HCT116 (cell line): Measurements from ENCODE around the gene MAP3K21. TPM values are rescaled to one million over a fixed set of nuclear protein-coding genes. Genes with fewer than 3 reads are reported as not detected.

Experiments
- ATAC-seq: fragments of 200-7000 bp; cut with Tn5 transposase; 2 replicates; pipeline ENCODE4 v1.9.1; 2020; ENCODE audit warnings: mild to moderate bottlenecking, moderate library complexity
- BruUV-seq: library from RNA; stranded (reverse); fragments of 400-500 nt; replicated peaks from 2 replicates; lab custom pipeline; 2021; lab: Mats Ljungman, UMichigan
- CTCF ChIA-PET: fragments of 300-600 bp; sonication (Branson Sonifier 250); formaldehyde crosslinking; loops from one replicate; lab custom pipeline; 2021; ENCODE audit warnings: antibody characterized with exemption; lab: Charles Lee
- POLR2A ChIA-PET: fragments of 300-600, 350-600 bp; sonication (Branson Sonifier 250); formaldehyde crosslinking; loops from one replicate; lab custom pipeline; 2021; ENCODE audit warnings: antibody characterized with exemption; lab: Charles Lee
- RAD21 ChIA-PET, 2 experiments: fragments of 300-600 bp; sonication (Branson Sonifier 250); formaldehyde crosslinking; loops; one replicate each; lab custom pipeline; 2023; ENCODE audit warnings: low total read pairs in 2 of 2; ENCODE audit not compliant: uncharacterized antibody in 2 of 2, unreplicated experiment in 2 of 2, low non-redundant PET in 1 of 2; lab: Charles Lee
- DNase-seq: peaks from one replicate; pipeline ENCODE4 v3.0.0-alpha.2; 2010; ENCODE audit warnings: low read depth, low spot score
- H2AFZ ChIP-seq: fragments of 200-600 bp; shearing (Covaris generic), sonication (generic); 2 replicates; pipeline ENCODE4 v1.6.1; 2017; ENCODE audit warnings: low read depth, mixed run types, mixed read lengths, antibody characterized with exemption, low read length; ENCODE audit not compliant: poor library complexity, severe bottlenecking
- H3K27ac ChIP-seq: 2 replicates; pipeline ENCODE4 v1.5.1; 2012; ENCODE audit warnings: low read depth, low read length
- H3K27me3 ChIP-seq: fragments of 200-600 bp; sonication (generic); 2 replicates; pipeline ENCODE4 v1.6.1; 2016; ENCODE audit warnings: mixed run types, low read length, mixed read lengths; ENCODE audit not compliant: insufficient read depth
- H3K36me3 ChIP-seq, 2 experiments: fragments of 200-500 bp in 1 of 2; fragments of 200-600 bp in 1 of 2; sonication (Bioruptor generic) in 1 of 2; sonication (generic) in 1 of 2; 2 replicates each; pipeline versions ENCODE4 v1.5.1 to v1.6.1; 2014 to 2016; ENCODE audit warnings: low read length in 2 of 2, inconsistent platforms in 1 of 2, mixed read lengths in 1 of 2, mixed run types in 1 of 2; ENCODE audit not compliant: insufficient read depth in 2 of 2, control insufficient read depth in 1 of 2
- H3K4me1 ChIP-seq, 2 experiments: fragments of 200-600 bp in 1 of 2; sonication (generic) in 1 of 2; 2 replicates each; pipeline versions ENCODE4 v1.5.1 to v1.6.1; 2012 to 2017; ENCODE audit warnings: low read length in 2 of 2, inconsistent platforms in 1 of 2, mild to moderate bottlenecking in 1 of 2, mixed read lengths in 1 of 2, mixed run types in 1 of 2, moderate library complexity in 1 of 2; ENCODE audit not compliant: insufficient read depth in 2 of 2, control insufficient read depth in 1 of 2
- H3K4me2 ChIP-seq: fragments of 200-600 bp; sonication (generic); 2 replicates; pipeline ENCODE4 v1.6.1; 2017; ENCODE audit warnings: mixed run types, low read length, mixed read lengths
- H3K4me3 ChIP-seq, 2 experiments: fragments of 200-600 bp in 1 of 2; sonication (generic) in 1 of 2; replicated peaks in 1 of 2; 2 replicates each; pipeline ENCODE4 v1.5.1; 2011 to 2016; ENCODE audit warnings: low read length in 2 of 2, control low read depth in 1 of 2, low read depth in 1 of 2, mild to moderate bottlenecking in 1 of 2, mixed read lengths in 1 of 2, mixed run types in 1 of 2
- H3K79me2 ChIP-seq: fragments of 200-600 bp; sonication (generic); 2 replicates; pipeline ENCODE4 v1.6.1; 2017; ENCODE audit warnings: mild to moderate bottlenecking, mixed run types, low read length, moderate library complexity, mixed read lengths; ENCODE audit not compliant: insufficient read depth
- H3K9ac ChIP-seq: fragments of 200-600 bp; sonication (generic); 2 replicates; pipeline ENCODE4 v1.6.1; 2016; ENCODE audit warnings: low read length, mixed read lengths
- H3K9me2 ChIP-seq: fragments of 200-600 bp; sonication (generic), shearing (Covaris generic); 2 replicates; pipeline ENCODE4 v1.6.1; 2017; ENCODE audit warnings: mixed run types, mild to moderate bottlenecking, moderate library complexity; ENCODE audit not compliant: insufficient read depth
- H3K9me3 ChIP-seq, 2 experiments: fragments of 200-500 bp in 1 of 2; fragments of 200-600 bp in 1 of 2; sonication (Bioruptor generic) in 1 of 2; sonication (generic) in 1 of 2; 2 replicates each; pipeline ENCODE4 v1.6.1; 2014 to 2017; ENCODE audit warnings: low read length in 2 of 2, mixed read lengths in 2 of 2, inconsistent platforms in 1 of 2, low read depth in 1 of 2, mild to moderate bottlenecking in 1 of 2, mixed run types in 1 of 2, moderate library complexity in 1 of 2; ENCODE audit not compliant: control insufficient read depth in 1 of 2, insufficient read depth in 1 of 2
- H4K20me1 ChIP-seq: fragments of 200-600 bp; sonication (generic), shearing (Covaris generic); 2 replicates; pipeline ENCODE4 v1.6.1; 2017; ENCODE audit warnings: mixed run types, mild to moderate bottlenecking, moderate library complexity; ENCODE audit not compliant: insufficient read depth
- EGR1 ChIP-seq: IDR thresholded peaks from 2 replicates; pipeline ENCODE4 v1.6.1; 2012; ENCODE audit warnings: low read depth
- EZH2 ChIP-seq: fragments of 200-600 bp; sonication (generic); IDR thresholded peaks from 2 replicates; pipeline ENCODE4 v1.6.1; 2017; ENCODE audit warnings: antibody characterized with exemption, mixed run types
- EZH2phosphoT487 ChIP-seq: fragments of 200-600 bp; IDR thresholded peaks from 2 replicates; pipeline ENCODE4 v1.6.1; 2018; ENCODE audit warnings: antibody characterized with exemption, borderline replicate concordance
- FOSL1 ChIP-seq: IDR thresholded peaks from 2 replicates; pipeline ENCODE4 v1.6.1; 2012; ENCODE audit warnings: low read depth
- POLR2A ChIP-seq: IDR thresholded peaks from 2 replicates; pipeline ENCODE4 v1.7.0; 2011; ENCODE audit warnings: borderline replicate concordance; ENCODE audit not compliant: insufficient read depth, insufficient read length; ENCODE audit errors: extremely low read depth
- POLR2AphosphoS5 ChIP-seq: IDR thresholded peaks from 2 replicates; pipeline ENCODE4 v1.6.1; 2011; ENCODE audit warnings: mild to moderate bottlenecking, low read depth, low read length, moderate library complexity
- SIN3A ChIP-seq: IDR thresholded peaks from 2 replicates; pipeline ENCODE4 v1.6.1; 2012; ENCODE audit warnings: low read depth
- SP1 ChIP-seq: IDR thresholded peaks from 2 replicates; pipeline ENCODE4 v1.6.1; 2012; ENCODE audit warnings: low read depth
- TCF7L2 ChIP-seq: IDR thresholded peaks from 2 replicates; pipeline ENCODE4 v1.7.0; 2011; ENCODE audit warnings: borderline replicate concordance, inconsistent platforms; ENCODE audit not compliant: insufficient read depth, insufficient read length; ENCODE audit errors: extremely low read depth
- ZFX ChIP-seq: fragments of 450-650 bp; IDR thresholded peaks from 2 replicates; pipeline ENCODE4 v1.6.1; 2017
- ZNF274 ChIP-seq: fragments of 200-500 bp; sonication (Bioruptor generic); IDR thresholded peaks from 2 replicates; pipeline ENCODE4 v1.6.1; 2014; ENCODE audit warnings: mild to moderate bottlenecking, low read depth, low read length, inconsistent platforms
- intact Hi-C: fragments of 100-400 bp; cut with micrococcal nuclease; formaldehyde crosslinking; loops from 2 replicates; pipeline ENCODE4 v1.10.0; 2022
- total RNA-seq: library from RNA; stranded (reverse); gene quantifications from one replicate; pipeline ENCODE4 v1.2.1, GENCODE V29; 2021; ENCODE audit not compliant: unreplicated experiment
- TF ChIP-seq, protein P1 (sequence below): IDR thresholded peaks from 2 replicates; pipeline ENCODE4 v1.6.1; 2012; ENCODE audit warnings: low read depth

Gene MAP3K21
- total RNA-seq, 1 experiment from 2014 or later: 19.1 TPM

GRCh38 chr1:233406339-233406960 lies 78.9 kb downstream of the MAP3K21 start:
- Histone ChIP-seq H3K79me2 (no peaks in the 10 kb centered on the region), H2AFZ (no peak overlapping the region), H3K4me3 (no peak overlapping the region), H3K4me2 (no peak overlapping the region), H3K9me2 (no peaks in the 10 kb centered on the region), H3K36me3 (no peaks in the 10 kb centered on the region), H3K4me1 (no peaks in the 10 kb centered on the region), H4K20me1 (no peaks in the 10 kb centered on the region), H3K27ac (no peak overlapping the region), H3K9me3 (no peaks in the 10 kb centered on the region), H3K27me3 (no peaks in the 10 kb centered on the region), H3K9ac (no peak overlapping the region)
- ATAC-seq (no peak), DNase-seq (no peak)
- intact Hi-C loops: no loop called here
- CTCF ChIA-PET: no interaction called here
- TF ChIP-seq TCF7L2: no peak
- no peak for TF ChIP-seq SIN3A
- no peak for TF ChIP-seq SP1
- no peak for TF ChIP-seq ZNF274
- no peak for TF ChIP-seq ZFX
- POLR2A ChIA-PET: no interaction called here
- RAD21 ChIA-PET: no interaction called here
- BruUV-seq: no TSS peak

DNA sequence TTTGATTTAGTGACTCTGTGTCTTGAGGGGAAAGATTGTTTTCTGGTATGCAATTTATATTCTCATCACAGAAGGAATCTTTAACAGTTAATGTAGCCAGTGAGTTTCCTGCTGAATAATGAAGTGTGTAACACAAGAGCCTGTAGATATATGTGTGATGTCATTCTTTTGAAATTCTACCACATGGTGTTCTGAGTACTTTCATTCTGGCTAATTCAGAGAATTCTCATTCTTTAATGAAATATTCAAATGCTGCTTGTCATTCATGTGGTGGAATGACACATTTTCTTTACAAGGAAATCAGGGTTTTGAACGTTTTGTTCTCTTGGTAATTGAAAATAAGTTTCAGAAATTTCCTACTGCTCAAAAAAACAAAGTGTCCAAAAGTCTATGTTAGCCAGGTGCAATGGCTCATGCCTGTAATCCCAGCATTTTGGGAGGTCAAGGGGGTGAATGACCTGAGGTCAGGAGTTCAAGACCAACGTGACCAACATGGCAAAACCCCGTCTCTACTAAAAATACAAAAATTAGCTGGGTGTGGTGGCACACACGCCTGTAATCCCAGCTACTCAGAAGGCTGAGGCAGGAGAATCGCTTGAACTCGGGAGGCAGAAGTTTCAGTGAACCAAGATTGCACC lies 79.6 kb downstream of the MAP3K21 start:
- ATAC-seq: no peak
- CTCF ChIA-PET: no interaction called here
- POLR2A ChIA-PET: no interaction called here

More for the DNA sequence above, 79.6 kb downstream of the MAP3K21 start:
- Histone ChIP-seq H3K79me2 (no peaks in the 10 kb centered on the region), H3K4me3 (no peak overlapping the region), H3K27me3 (no peaks in the 10 kb centered on the region), H2AFZ (no peak overlapping the region), H3K27ac (no peak overlapping the region), H4K20me1 (no peaks in the 10 kb centered on the region), H3K4me2 (no peak overlapping the region), H3K9ac (no peak overlapping the region), H3K36me3 (no peaks in the 10 kb centered on the region), H3K9me3 (no peaks in the 10 kb centered on the region), H3K4me1 (no peaks in the 10 kb centered on the region), H3K9me2 (no peaks in the 10 kb centered on the region)
- RAD21 ChIA-PET: no interaction called here
- no TSS peak for BruUV-seq
- intact Hi-C loops: no loop called here
- no peak for TF ChIP-seq SIN3A
- TF ChIP-seq, protein P1, sequence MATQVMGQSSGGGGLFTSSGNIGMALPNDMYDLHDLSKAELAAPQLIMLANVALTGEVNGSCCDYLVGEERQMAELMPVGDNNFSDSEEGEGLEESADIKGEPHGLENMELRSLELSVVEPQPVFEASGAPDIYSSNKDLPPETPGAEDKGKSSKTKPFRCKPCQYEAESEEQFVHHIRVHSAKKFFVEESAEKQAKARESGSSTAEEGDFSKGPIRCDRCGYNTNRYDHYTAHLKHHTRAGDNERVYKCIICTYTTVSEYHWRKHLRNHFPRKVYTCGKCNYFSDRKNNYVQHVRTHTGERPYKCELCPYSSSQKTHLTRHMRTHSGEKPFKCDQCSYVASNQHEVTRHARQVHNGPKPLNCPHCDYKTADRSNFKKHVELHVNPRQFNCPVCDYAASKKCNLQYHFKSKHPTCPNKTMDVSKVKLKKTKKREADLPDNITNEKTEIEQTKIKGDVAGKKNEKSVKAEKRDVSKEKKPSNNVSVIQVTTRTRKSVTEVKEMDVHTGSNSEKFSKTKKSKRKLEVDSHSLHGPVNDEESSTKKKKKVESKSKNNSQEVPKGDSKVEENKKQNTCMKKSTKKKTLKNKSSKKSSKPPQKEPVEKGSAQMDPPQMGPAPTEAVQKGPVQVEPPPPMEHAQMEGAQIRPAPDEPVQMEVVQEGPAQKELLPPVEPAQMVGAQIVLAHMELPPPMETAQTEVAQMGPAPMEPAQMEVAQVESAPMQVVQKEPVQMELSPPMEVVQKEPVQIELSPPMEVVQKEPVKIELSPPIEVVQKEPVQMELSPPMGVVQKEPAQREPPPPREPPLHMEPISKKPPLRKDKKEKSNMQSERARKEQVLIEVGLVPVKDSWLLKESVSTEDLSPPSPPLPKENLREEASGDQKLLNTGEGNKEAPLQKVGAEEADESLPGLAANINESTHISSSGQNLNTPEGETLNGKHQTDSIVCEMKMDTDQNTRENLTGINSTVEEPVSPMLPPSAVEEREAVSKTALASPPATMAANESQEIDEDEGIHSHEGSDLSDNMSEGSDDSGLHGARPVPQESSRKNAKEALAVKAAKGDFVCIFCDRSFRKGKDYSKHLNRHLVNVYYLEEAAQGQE: no peak
- TF ChIP-seq ZFX: no peak
- TF ChIP-seq EZH2: no peak
- no peak for TF ChIP-seq EZH2phosphoT487
- TF ChIP-seq ZNF274: no peak
- no peak for TF ChIP-seq POLR2A
- no peak for TF ChIP-seq SP1
- no peak for TF ChIP-seq EGR1
- no peak for TF ChIP-seq POLR2AphosphoS5
- no peak for TF ChIP-seq FOSL1
- no peak for DNase-seq
